Measurements from ENCODE around the gene DEFB113. TPM values are rescaled to one million over a fixed set of nuclear protein-coding genes. Genes with fewer than 3 reads are reported as not detected.
"Not testable (repeated sequence)": the region's sequence is repeated elsewhere in the genome, so short reads cannot be mapped to it uniquely, and the experiment has no call there.

The DEFB113 gene
- total RNA-seq, 2 experiments from 2014 or later = not detected

- Mint-ChIP-seq H3K36me3 (ENCODE audit: low read depth) (no peaks in the 10 kb centered on the region), H3K9me3 (peaks cover 2% of the 10 kb centered on the region), H3K4me1 (ENCODE audit: low read depth) (no peaks in the 10 kb centered on the region), H3K27ac (no peak within 1 kb of the TSS), H3K27me3 (ENCODE audit: low read depth) (no peaks in the 10 kb centered on the region), H3K4me3 (no peak within 1 kb of the TSS)
- DNase-seq = no peak
- CTCF ChIA-PET = no interaction called here
- intact Hi-C loops (cut with micrococcal nuclease) = no loop called here
Observed at GRCh38 chr6:49964064-49964463, 5.4 kb downstream of the DEFB113 start, which contains the start of gene DEFB114. TSS of gene DEFB114 (minus strand) at chr6:49964164. CDS start at chr6:49964105, 59 bp downstream.

DNA sequence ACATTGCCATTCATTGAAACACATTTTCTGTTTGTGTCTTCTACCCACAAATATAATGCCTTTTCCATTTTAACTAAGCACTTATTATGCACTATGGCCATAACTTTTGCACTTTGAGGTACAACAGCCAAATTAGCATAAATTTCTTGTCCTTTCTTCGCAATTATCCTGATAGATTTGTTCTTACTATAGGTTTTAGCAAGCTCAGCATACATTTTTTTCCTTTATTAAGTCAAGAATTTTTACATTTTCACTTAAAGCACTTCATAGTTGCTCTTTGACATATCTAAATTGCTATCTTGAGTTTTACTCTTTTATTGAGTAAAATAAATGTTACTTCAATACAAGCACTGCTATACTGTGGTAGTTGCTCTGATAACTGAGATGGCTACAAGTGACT lies 11.2 kb downstream of the DEFB113 start:
- H3K36me3 Mint-ChIP-seq (ENCODE audit: low read depth) = no peaks in the 10 kb centered on the region
- H3K4me1 Mint-ChIP-seq (ENCODE audit: low read depth) = no peaks in the 10 kb centered on the region
- H3K4me3 Mint-ChIP-seq = no peak overlapping the region
- H3K27ac Mint-ChIP-seq = no peak overlapping the region
- CTCF ChIA-PET = no interaction called here
- H3K27me3 Mint-ChIP-seq (ENCODE audit: low read depth) = no peaks in the 10 kb centered on the region
- no peak for DNase-seq
- intact Hi-C loops (cut with micrococcal nuclease) = no loop called here
- H3K9me3 Mint-ChIP-seq = peaks cover 7% of the 10 kb centered on the region

GRCh38 chr6:49955847-49956246 lies 13.6 kb downstream of the DEFB113 start:
- Mint-ChIP-seq H3K36me3 (ENCODE audit: low read depth) (no peaks in the 10 kb centered on the region), H3K4me1 (ENCODE audit: low read depth) (no peaks in the 10 kb centered on the region), H3K27me3 (ENCODE audit: low read depth) (no peaks in the 10 kb centered on the region), H3K27ac (no peak overlapping the region), H3K4me3 (no peak overlapping the region), H3K9me3 (peaks cover 8% of the 10 kb centered on the region)
- CTCF ChIA-PET = no interaction called here
- intact Hi-C loops (cut with micrococcal nuclease) = no loop called here
- DNase-seq = no peak

GRCh38 chr6:49951926-49952325 lies 17.5 kb downstream of the DEFB113 start:
- H3K4me3 Mint-ChIP-seq = no peak overlapping the region
- CTCF ChIA-PET = no interaction called here
- H3K4me1 Mint-ChIP-seq (ENCODE audit: low read depth) = no peaks in the 10 kb centered on the region
- no peaks in the 10 kb centered on the region for H3K36me3 Mint-ChIP-seq (ENCODE audit: low read depth)
- H3K27me3 Mint-ChIP-seq (ENCODE audit: low read depth) = no peaks in the 10 kb centered on the region
- H3K27ac Mint-ChIP-seq = no peak overlapping the region
- intact Hi-C loops (cut with micrococcal nuclease) = no loop called here
- no peak for DNase-seq
- H3K9me3 Mint-ChIP-seq = peaks cover 2% of the 10 kb centered on the region

GRCh38 chr6:49950415-49950751 lies 19.0 kb downstream of the DEFB113 start:
- no peak for DNase-seq
- Mint-ChIP-seq H3K4me1 (ENCODE audit: low read depth) (no peaks in the 10 kb centered on the region), H3K9me3 (peaks cover 2% of the 10 kb centered on the region), H3K36me3 (ENCODE audit: low read depth) (no peaks in the 10 kb centered on the region), H3K4me3 (no peak overlapping the region), H3K27ac (no peak overlapping the region), H3K27me3 (ENCODE audit: low read depth) (no peaks in the 10 kb centered on the region)
- CTCF ChIA-PET = no interaction called here
- intact Hi-C loops (cut with micrococcal nuclease) = no loop called here

DNA sequence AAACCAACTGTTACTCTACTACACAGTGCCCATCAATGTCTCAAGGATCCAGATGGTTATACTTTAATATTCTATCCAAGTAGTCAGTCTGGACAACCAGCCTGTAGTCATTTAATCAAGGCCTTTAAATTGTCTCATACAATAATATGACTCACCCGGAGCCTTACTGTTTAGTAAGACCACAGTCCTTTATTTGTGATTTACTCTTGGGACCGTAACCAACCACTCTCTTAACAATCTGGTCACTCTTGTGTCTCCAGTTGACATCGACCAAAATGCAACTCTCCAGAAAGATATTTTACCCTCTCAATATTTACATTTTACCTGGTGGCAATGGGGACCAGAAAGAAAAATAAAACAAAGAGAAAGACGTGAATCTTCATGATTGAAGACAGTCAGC lies 20.4 kb downstream of the DEFB113 start:
- H3K27ac Mint-ChIP-seq = no peak overlapping the region
- intact Hi-C loops (cut with micrococcal nuclease) = no loop called here
- no peak for DNase-seq
- no peaks in the 10 kb centered on the region for H3K27me3 Mint-ChIP-seq (ENCODE audit: low read depth)
- no peaks in the 10 kb centered on the region for H3K4me1 Mint-ChIP-seq (ENCODE audit: low read depth)
- H3K4me3 Mint-ChIP-seq = no peak overlapping the region
- H3K9me3 Mint-ChIP-seq = peaks cover 9% of the 10 kb centered on the region
- CTCF ChIA-PET = no interaction called here
- no peaks in the 10 kb centered on the region for H3K36me3 Mint-ChIP-seq (ENCODE audit: low read depth)

GRCh38 chr6:49946835-49947234 lies 22.6 kb downstream of the DEFB113 start:
- no peaks in the 10 kb centered on the region for H3K36me3 Mint-ChIP-seq (ENCODE audit: low read depth)
- H3K27me3 Mint-ChIP-seq (ENCODE audit: low read depth) = no peaks in the 10 kb centered on the region
- CTCF ChIA-PET = no interaction called here
- no peak overlapping the region for H3K27ac Mint-ChIP-seq
- no peak overlapping the region for H3K4me3 Mint-ChIP-seq
- peaks cover 8% of the 10 kb centered on the region for H3K9me3 Mint-ChIP-seq
- intact Hi-C loops (cut with micrococcal nuclease) = no loop called here
- no peaks in the 10 kb centered on the region for H3K4me1 Mint-ChIP-seq (ENCODE audit: low read depth)
- no peak for DNase-seq

- H3K9me3 Mint-ChIP-seq; H3K27me3 Mint-ChIP-seq (ENCODE audit: low read depth); H3K27ac Mint-ChIP-seq; intact Hi-C loops (cut with micrococcal nuclease); H3K36me3 Mint-ChIP-seq (ENCODE audit: low read depth); H3K4me1 Mint-ChIP-seq (ENCODE audit: low read depth); DNase-seq; H3K4me3 Mint-ChIP-seq; CTCF ChIA-PET: not testable (repeated sequence)
Observed at GRCh38 chr6:49944068-49944467, 25.4 kb downstream of the DEFB113 start.

DNA sequence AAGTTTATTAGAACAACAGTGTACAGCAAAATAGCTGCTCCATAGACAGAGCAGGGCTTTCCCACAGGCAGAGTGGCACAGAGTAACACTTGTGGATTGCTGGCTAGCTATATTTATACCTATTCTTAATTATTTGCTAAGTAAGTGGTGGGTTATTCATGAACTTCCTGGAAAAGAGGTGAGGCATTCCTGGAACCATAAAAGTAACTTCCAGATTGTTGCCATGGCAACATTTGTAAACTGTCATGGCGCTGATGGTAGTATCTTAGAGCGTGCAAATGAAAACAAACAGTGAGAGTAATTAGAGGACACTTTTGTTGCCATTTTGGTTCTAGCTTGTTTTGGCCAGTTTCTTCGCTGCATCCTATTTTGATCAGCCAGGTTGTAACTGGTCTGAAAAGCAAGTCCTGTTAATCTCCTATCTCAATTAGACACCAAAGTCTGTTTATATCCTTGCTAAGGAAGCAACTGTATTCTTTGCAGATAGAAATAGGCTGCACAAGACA lies 29.4 kb downstream of the DEFB113 start:
- H3K4me1 Mint-ChIP-seq (ENCODE audit: low read depth) = no peaks in the 10 kb centered on the region
- DNase-seq = no peak
- H3K27ac Mint-ChIP-seq = no peak overlapping the region
- H3K4me3 Mint-ChIP-seq = no peak overlapping the region
- CTCF ChIA-PET = no interaction called here
- intact Hi-C loops (cut with micrococcal nuclease) = no loop called here
- no peaks in the 10 kb centered on the region for H3K27me3 Mint-ChIP-seq (ENCODE audit: low read depth)
- no peaks in the 10 kb centered on the region for H3K36me3 Mint-ChIP-seq (ENCODE audit: low read depth)
- H3K9me3 Mint-ChIP-seq = peaks cover 7% of the 10 kb centered on the region

DNA sequence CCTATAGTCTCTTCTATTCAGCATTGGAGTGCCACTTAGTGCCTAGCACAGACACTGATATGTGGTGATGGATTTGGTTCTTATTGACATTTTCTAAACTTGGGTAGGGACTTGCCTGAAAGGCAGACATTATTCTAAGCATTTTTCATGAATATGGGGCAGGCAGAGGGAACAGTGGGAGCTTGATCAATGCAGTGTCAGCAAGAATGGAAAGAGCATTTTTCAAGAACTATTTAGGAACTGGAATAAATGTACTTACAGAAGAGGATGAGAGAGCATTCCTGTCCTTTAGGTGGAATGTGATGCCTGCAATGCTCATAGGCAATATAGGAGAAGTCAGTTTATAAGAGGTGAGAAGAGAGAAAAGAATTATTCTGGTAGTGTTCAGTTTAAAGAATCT lies 31.6 kb downstream of the DEFB113 start:
- no peak for DNase-seq
- no peaks in the 10 kb centered on the region for H3K4me1 Mint-ChIP-seq (ENCODE audit: low read depth)
- peaks cover 1% of the 10 kb centered on the region for H3K9me3 Mint-ChIP-seq
- CTCF ChIA-PET = no interaction called here
- no peaks in the 10 kb centered on the region for H3K36me3 Mint-ChIP-seq (ENCODE audit: low read depth)
- H3K27ac Mint-ChIP-seq = no peak overlapping the region
- intact Hi-C loops (cut with micrococcal nuclease) = no loop called here
- H3K4me3 Mint-ChIP-seq = no peak overlapping the region
- H3K27me3 Mint-ChIP-seq (ENCODE audit: low read depth) = no peaks in the 10 kb centered on the region

DNA sequence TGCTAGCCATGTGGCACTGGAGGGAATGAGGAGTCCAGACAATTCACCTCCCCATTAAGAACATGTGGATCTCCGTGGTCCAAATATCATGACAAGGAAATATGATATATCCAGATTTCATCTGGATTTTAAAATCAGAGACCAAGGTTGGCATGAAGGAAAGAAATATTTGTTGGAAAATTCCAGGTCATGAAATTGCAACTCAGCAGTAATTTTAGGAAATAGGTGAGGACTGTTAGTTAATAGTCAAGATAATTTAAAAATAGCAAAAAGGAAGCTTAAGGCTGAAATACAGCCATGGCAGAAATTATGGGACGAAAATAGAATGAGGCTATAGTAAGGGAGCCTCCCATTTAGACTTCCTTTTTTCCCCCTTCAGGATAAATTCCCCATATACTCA lies 32.4 kb downstream of the DEFB113 start:
- Mint-ChIP-seq H3K27me3 (ENCODE audit: low read depth) (no peaks in the 10 kb centered on the region), H3K4me1 (ENCODE audit: low read depth) (no peaks in the 10 kb centered on the region), H3K4me3 (no peak overlapping the region), H3K9me3 (peaks cover 1% of the 10 kb centered on the region), H3K27ac (no peak overlapping the region), H3K36me3 (ENCODE audit: low read depth) (no peaks in the 10 kb centered on the region)
- CTCF ChIA-PET = no interaction called here
- DNase-seq = no peak
- intact Hi-C loops (cut with micrococcal nuclease) = no loop called here

- H3K27ac Mint-ChIP-seq = no peak overlapping the region
- no peaks in the 10 kb centered on the region for H3K36me3 Mint-ChIP-seq (ENCODE audit: low read depth)
- no peak overlapping the region for H3K4me3 Mint-ChIP-seq
- DNase-seq = no peak
- no peaks in the 10 kb centered on the region for H3K27me3 Mint-ChIP-seq (ENCODE audit: low read depth)
- CTCF ChIA-PET = no interaction called here
- no peaks in the 10 kb centered on the region for H3K4me1 Mint-ChIP-seq (ENCODE audit: low read depth)
- H3K9me3 Mint-ChIP-seq = peaks cover 1% of the 10 kb centered on the region
- intact Hi-C loops (cut with micrococcal nuclease) = no loop called here
Observed at GRCh38 chr6:49935387-49935786, 34.0 kb downstream of the DEFB113 start.

- CTCF ChIA-PET = no interaction called here
- H3K27ac Mint-ChIP-seq = no peak overlapping the region
- H3K9me3 Mint-ChIP-seq = peaks cover 1% of the 10 kb centered on the region
- H3K36me3 Mint-ChIP-seq (ENCODE audit: low read depth) = no peaks in the 10 kb centered on the region
- no peak for DNase-seq
- intact Hi-C loops (cut with micrococcal nuclease) = no loop called here
- no peaks in the 10 kb centered on the region for H3K27me3 Mint-ChIP-seq (ENCODE audit: low read depth)
- H3K4me1 Mint-ChIP-seq (ENCODE audit: low read depth) = no peaks in the 10 kb centered on the region
- H3K4me3 Mint-ChIP-seq = no peak overlapping the region
Observed at GRCh38 chr6:49934770-49935169, 34.7 kb downstream of the DEFB113 start.

- Mint-ChIP-seq H3K4me1 (ENCODE audit: low read depth) (no peaks in the 10 kb centered on the region), H3K9me3 (peaks cover 1% of the 10 kb centered on the region), H3K27me3 (ENCODE audit: low read depth) (no peaks in the 10 kb centered on the region), H3K4me3 (no peak overlapping the region), H3K36me3 (ENCODE audit: low read depth) (no peaks in the 10 kb centered on the region), H3K27ac (no peak overlapping the region)
- DNase-seq = no peak
- CTCF ChIA-PET = no interaction called here
- intact Hi-C loops (cut with micrococcal nuclease) = no loop called here
Observed at GRCh38 chr6:49933526-49933925, 35.9 kb downstream of the DEFB113 start.

Measured in activated naive CD4-positive, alpha-beta T cell treated with anti-CD3 and anti-CD28 coated beads for 36 hours (primary cell).